GM18505 (cell line): Measurements from ENCODE around the gene BNIP3.
"Not testable (repeated sequence)": the region's sequence is repeated elsewhere in the genome, so short reads cannot be mapped to it uniquely, and the experiment has no call there.

Experiments used
- ATAC-seq: cut with Tn5 transposase; IDR thresholded peaks from one replicate; pipeline ENCODE4 v1.9.1; 2021; ENCODE audit not compliant: unreplicated experiment
- POLR2A ChIP-seq: IDR thresholded peaks from 4 replicates; pipeline ENCODE4 v1.6.1; 2011; ENCODE audit warnings: borderline replicate concordance; ENCODE audit not compliant: insufficient read depth, insufficient read length; ENCODE audit errors: extremely low read depth

BNIP3 gene

DNA sequence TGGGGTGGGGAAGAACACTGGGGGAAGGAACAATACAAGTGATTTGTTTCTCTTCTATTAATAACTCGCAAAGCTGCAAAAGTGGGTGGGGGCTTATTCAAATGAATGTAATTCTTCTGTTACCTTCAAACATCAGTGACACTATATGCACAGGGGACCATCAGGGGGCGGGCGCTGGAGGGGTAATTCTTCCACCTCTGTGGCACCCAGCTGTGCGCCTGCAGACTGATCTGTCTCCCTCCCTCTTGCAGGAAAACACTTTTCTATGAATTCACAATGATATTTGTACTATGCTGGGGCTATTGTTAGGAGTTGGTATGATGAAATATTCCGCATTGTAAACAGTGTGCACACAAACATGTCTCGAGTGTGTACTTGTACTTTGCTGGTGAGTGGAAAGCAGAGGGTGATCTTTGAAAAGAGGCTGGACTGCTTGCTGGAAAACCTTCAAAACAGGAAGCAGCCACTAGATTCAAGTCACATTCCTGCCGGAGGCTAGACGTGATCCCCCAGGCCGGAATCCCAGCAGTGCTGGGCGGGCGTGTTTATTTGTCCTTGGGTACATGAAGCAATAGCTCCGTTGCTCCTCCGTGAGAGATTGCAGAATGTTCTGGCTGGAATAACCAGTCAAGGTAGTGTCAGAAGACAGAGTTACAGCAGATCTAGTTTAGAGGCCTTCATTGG lies 15.8 kb upstream of the BNIP3 start:
- no peak for TF ChIP-seq POLR2A
- no peak for ATAC-seq

DNA sequence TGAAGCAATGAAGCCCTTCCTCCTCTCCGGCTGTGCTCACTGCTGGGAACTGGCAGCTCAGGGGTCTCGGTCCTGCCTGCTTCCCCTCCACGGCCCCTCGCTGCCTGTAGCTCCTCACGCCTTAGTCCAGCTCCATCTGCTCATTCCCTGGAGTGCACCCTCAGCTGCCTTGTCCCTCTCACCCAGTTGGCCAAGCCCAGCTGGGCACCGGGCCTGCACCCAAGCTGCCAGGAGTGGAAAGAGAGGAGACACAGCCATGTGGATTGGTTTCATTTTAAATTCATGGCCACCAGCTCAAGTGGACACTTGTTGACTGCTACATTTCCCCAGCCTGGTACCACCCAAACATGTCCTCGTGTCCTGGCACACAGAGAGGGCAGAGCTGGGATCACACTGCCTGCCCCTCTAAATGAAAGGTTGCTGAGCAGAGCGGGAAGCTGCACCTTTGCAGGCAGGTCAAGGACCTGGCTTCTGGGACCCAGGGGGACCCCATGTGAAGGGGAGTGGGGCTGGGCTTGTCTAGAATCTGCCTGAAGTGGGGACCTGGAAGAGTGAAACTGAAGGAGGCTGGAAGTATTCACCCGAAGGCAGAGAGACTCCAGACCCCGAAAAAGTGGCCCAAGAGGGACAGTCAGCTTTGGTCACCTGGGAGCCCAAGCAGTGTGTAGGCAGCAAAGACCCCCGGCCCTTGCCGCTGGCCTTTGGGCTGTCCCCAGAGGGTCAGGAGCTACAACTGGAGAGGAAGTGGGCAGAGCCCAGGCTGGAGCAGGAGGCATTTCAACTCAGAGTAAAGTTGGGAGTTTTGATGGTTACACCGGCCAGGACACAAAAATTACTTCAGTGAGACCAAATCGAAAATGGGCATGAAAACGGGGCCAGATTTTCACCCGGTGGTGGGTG lies 15.0 kb upstream of the BNIP3 start:
- ATAC-seq = no peak
- no peak for TF ChIP-seq POLR2A

DNA sequence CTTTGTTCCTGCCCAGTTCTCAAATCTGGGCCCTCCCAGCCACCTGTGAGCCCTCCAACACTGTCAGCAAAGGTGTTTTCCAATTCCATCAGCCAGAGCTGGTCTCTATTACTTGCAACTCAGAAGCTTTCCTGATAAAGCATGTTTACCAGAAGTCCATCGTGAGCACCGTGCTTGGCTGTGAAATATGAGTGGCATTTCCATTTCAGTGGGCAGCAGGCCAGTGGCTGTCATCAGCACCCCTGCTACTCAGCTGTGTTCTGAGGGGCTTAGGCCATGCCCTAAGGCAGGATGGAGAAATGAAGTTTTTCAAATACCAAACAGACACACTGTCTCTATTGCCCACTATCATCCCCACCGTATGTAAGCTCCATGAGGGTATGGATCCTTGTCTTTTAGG lies 12.7 kb upstream of the BNIP3 start:
- no peak for ATAC-seq
- TF ChIP-seq POLR2A = no peak

DNA sequence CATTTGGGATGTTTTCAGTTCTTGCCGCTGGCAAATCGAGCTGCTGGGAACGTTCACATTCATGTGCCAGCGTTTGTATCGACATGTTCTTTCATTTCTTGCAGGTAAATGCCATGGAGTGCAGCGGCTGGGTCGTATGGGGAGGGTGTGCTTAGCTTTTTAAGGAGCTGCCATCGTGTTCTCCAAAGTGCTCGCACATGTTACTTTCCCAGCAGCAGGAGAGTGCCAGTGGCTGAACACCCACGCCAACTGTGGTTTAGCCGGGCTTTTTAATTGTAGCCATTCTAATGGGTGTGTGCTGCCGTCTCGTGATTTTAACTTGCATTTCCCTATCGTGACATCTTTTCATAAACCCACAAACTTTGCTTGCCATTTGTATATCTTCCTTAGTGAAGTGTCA lies 11.6 kb upstream of the BNIP3 start:
- TF ChIP-seq POLR2A = no peak
- no peak for ATAC-seq

DNA sequence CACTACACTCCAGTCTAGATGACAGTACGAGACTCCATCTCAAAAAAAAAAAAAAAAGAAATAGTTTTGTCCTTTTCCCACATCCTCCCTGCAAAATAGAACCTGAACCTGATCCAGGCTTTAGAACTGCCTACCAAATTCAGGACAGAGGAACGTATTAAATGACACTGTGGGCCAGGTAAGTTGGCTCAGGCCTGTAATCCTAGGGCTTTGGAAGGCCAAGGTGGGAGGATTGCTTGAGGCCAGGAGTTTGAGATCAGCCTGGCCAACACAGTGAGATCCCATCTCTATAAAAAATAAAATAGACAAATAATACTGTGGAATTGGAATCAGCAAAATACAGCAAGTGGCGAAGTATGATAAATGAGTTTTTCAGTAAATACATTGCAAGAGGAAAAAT lies 10.0 kb upstream of the BNIP3 start:
- ATAC-seq = no peak
- TF ChIP-seq POLR2A = no peak

DNA sequence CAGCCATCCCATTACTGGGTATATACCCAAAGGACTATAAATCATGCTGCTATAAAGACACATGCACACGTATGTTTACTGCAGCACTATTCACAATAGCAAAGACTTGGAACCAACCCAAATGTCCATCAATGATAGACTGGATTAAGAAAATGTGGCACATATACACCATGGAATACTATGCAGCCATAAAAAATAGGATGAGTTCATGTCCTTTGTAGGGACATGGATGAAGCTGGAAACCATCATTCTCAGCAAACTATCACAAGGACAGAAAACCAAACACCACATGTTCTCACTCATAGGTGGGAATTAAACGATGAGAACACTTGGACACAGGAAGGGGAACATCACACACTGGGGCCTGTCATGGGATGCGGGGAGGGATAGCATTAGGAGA lies 6.1 kb upstream of the BNIP3 start:
- ATAC-seq = not testable (repeated sequence)

DNA sequence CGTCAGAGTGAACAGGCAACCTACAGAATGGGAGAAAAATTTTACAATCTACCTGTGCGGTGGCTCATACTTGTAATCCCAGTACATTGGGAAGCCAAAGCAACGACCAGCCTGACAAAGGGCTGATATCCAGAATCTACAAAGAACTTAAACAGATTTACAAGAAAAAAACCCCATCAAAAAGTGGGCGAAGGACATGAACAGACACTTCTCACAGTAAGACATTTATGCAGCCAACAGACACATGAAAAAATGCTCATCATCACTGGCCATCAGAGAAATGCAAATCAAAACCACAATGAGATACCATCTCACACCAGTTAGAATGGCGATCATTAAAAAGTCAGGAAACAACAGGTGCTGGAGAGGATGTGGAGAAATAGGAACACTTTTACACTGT lies 5.6 kb upstream of the BNIP3 start:
- ATAC-seq = not testable (repeated sequence)

DNA sequence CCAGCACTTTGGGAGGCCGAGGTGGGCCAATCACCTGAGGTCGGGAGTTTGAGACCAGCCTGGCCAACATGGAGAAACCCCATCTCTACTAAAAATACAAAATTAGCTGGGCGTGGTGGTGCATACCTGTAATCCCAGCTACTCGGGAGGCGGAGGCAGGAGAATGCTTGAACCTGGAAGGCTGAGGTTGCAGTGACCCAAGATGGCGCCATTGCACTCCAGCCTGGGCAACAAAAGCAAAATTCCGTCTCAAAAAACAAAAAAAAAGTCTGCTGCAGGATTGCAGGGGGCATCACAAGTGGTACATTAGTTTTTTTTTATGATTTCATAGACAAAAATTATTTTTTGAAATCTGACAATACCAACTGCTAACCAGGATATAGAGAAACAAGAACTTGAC lies 5.1 kb upstream of the BNIP3 start:
- not testable (repeated sequence) for ATAC-seq

DNA sequence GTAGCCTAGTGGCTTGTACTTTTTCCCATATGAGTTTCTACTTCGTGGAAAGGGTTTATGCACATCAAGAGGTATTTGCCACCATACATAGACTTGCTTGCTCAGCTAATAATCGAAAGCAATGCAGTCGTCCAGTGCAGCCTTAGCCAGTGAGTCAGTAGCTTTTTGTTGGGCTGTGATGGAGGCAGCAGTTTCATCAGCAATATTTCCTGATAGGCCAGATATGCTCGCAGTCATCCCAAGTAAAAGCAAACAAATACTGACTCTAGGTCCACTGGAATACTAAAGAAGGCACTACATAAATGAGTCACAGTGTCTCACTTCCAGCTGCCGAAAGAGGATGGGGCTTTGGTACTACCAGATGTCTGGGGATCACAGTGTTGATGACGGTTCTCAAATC lies 2.1 kb upstream of the BNIP3 start:
- no peak for TF ChIP-seq POLR2A
- no peak for ATAC-seq

DNA sequence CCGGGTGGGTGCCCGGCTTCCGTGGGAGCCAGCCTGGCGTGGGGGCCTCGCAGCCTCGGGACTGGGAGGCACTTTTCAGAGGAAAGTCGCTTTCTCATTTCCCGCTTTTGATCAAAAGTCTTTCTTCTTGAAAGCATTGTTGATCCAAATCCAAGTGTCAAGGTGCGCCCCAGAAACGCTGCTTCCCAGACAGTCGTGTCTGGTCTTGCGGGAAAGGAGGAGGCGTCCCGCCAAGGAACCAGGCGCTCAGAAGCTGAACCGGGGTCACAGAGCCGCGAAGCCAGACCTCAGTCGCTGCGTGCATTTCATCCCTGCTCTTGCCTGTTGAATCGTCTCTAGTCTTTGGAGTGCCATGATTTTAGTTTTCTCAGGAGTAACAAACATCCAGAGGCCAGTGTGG lies 1.1 kb upstream of the BNIP3 start:
- TF ChIP-seq POLR2A = no peak
- no peak for ATAC-seq

DNA sequence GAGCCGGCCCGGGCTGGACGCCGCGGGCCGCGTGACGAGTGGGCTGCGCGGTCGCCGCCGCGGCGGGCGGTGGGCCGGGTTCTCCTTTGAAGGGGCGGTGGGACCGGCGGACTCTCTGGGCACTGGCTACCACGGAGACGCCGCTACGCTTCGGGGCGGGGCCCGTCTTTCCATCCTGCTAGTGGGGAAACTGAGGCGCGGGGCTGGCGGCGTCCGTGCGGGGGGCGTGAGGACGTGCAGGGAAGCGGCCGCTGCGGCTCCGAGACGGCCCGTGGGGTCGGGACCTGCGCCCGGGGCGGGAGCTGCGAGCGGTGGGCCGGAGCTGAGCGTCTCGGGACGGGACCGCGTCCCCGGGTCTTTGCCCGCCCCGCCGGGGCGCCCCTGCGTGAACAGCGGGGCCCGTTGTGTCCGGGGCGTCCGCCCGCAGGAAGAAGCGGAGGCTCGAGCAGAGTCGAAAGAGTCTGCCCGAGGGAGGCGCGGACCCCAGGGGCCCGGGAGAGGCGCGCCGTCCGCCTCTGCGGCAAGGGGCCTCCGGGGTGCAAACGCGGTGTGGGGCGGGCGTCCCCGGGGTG lies 548 bp upstream of the BNIP3 start:
- TF ChIP-seq POLR2A = peak; percentile 52
- ATAC-seq = peak; percentile 26

DNA sequence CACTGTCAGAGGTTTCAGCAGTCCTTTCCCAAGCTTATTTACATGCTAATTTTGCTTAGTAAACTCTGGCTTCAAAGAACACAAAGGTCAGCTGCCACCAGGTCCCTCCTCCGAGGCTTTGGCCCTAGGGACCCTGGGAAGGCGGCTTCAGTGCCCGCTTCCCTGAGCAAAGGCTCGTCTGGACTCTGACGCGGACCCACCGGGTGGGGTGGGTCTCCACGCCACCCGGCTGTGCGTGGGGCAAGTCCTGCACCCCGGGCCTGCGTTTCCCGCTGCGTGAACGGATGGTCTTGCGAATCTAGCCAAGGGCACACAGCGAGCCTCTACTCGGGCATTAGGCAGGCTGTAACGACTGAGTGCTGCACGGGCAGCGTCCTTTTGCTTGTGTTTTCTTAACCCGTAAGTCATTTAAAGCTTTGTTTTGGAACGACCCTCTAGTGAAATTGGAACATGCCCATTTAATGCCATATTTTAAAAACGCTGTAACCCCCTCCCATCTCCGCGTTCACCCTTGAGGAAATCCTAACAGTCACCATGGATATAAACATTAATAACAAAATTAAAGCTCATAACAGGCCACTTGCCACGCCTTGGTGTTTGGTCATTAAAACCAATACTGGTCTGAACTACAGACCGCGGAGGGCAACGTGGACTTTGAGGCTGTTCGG lies 828 bp downstream of the BNIP3 start:
- TF ChIP-seq POLR2A = no peak
- no peak for ATAC-seq

DNA sequence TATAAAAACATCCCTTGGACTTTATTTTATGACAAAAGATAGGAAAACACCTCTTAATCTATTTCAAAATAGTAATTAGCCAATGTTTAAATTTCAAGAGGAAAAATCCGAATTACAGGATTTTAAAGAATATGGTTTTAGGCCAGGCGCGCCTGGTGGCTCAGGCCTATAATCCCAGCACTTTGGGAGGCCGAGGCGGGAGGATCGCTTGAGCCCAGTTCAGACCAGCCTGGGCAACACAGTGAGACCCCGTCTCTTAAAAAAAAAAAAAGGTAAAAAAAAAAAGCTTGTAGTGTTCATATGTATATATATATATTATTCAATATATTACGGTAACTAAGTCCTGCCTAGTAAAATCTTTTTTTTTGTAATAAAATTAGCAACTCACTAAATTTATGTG lies 1.4 kb downstream of the BNIP3 start:
- no peak for TF ChIP-seq POLR2A

DNA sequence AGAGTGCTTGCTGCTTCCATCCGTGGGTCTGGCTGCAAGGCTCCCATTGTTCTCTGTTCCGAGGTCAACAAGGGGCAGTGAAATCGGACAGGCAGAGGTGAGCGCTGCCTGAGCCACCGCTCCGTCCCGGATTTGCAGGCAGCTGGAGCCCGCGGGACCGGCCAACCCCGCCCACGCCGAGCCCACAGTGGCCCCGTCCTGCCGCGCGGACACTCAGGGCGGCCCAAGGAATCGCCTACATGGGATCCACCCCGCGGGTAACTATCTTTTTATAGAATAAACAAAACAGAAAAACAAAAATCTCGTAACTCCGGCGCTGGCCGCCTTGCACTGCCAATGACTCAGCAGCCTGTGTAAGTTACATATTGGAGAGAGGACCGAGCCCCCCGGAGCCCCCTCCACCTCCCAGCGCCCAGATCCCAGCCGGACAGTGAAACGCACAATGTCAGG lies 1.9 kb downstream of the BNIP3 start:
- no peak for TF ChIP-seq POLR2A
- ATAC-seq = no peak

More for the DNA sequence above, 1.4 kb downstream of the BNIP3 start:
- no peak for ATAC-seq
